MM.1S (cell line): Measurements from ENCODE around the gene SNTB2.
A peak's percentile ranks its signal among the peaks of the same experiment; 100 is the strongest.

Source experiments
- DNase-seq: peaks from one replicate; pipeline ENCODE4 v3.0.0-alpha.2; 2015
- H2AFZ ChIP-seq: fragments of 300-600 bp; sonication (generic); 2 replicates; pipeline ENCODE4 v1.6.0; 2016; ENCODE audit warnings: antibody characterized with exemption, low read length
- H3F3A ChIP-seq: fragments of 300-600 bp; sonication (generic); 2 replicates; pipeline ENCODE4 v1.6.1; 2016; ENCODE audit warnings: mild to moderate bottlenecking, antibody characterized with exemption, low read length, moderate library complexity, mixed read lengths; ENCODE audit not compliant: insufficient read depth
- H3K27ac ChIP-seq: fragments of 300-600 bp; sonication (generic); 2 replicates; pipeline ENCODE4 v1.5.1; 2016; ENCODE audit warnings: mild to moderate bottlenecking, low read length
- H3K27me3 ChIP-seq: fragments of 300-600 bp; sonication (generic); replicated peaks from 2 replicates; pipeline ENCODE4 v1.6.0; 2016; ENCODE audit warnings: low read length; ENCODE audit not compliant: insufficient read depth
- H3K36me3 ChIP-seq: fragments of 300-600 bp; sonication (generic); replicated peaks from 2 replicates; pipeline ENCODE4 v1.6.1; 2016; ENCODE audit warnings: mild to moderate bottlenecking, low read length, mixed read lengths; ENCODE audit not compliant: insufficient read depth
- H3K4me1 ChIP-seq: fragments of 300-600 bp; sonication (generic); 2 replicates; pipeline ENCODE4 v1.6.1; 2016; ENCODE audit warnings: low read length, mixed read lengths
- H3K4me2 ChIP-seq: fragments of 300-600 bp; sonication (generic); 2 replicates; pipeline ENCODE4 v1.6.0; 2016; ENCODE audit warnings: low read depth, low read length
- H3K4me3 ChIP-seq: fragments of 300-600 bp; sonication (generic); 2 replicates; pipeline ENCODE4 v1.5.1; 2016; ENCODE audit warnings: low read length, mixed read lengths
- H3K79me2 ChIP-seq: fragments of 300-600 bp; sonication (generic); 2 replicates; pipeline ENCODE4 v1.6.1; 2016; ENCODE audit warnings: mixed run types, low read length, mixed read lengths
- H3K9ac ChIP-seq: fragments of 300-600 bp; sonication (generic); 2 replicates; pipeline ENCODE4 v1.6.1; 2016; ENCODE audit warnings: low read length, mixed read lengths
- H3K9me2 ChIP-seq: fragments of 300-600 bp; sonication (generic); replicated peaks from 2 replicates; pipeline ENCODE4 v1.6.1; 2016; ENCODE audit warnings: mild to moderate bottlenecking, low read length, mixed read lengths; ENCODE audit not compliant: insufficient read depth
- H3K9me3 ChIP-seq: fragments of 300-600 bp; sonication (generic); replicated peaks from 2 replicates; pipeline ENCODE4 v1.6.1; 2016; ENCODE audit warnings: mild to moderate bottlenecking, low read length, mixed read lengths; ENCODE audit not compliant: insufficient read depth
- H4K20me1 ChIP-seq: fragments of 300-600 bp; sonication (generic); 2 replicates; pipeline ENCODE4 v1.6.1; 2016; ENCODE audit warnings: mild to moderate bottlenecking, low read length, moderate library complexity, mixed read lengths; ENCODE audit not compliant: insufficient read depth
- CTCF ChIP-seq: fragments of 300-600 bp; sonication (generic); IDR thresholded peaks from 2 replicates; pipeline ENCODE4 v1.5.1; 2016; ENCODE audit warnings: antibody characterized with exemption, low read length, mixed read lengths
- EZH2 ChIP-seq: fragments of 300-600 bp; sonication (generic); optimal IDR thresholded peaks from 2 replicates; pipeline ENCODE3; 2017; ENCODE audit warnings: low read depth, mild to moderate bottlenecking, antibody characterized with exemption, low read length, mixed read lengths
- EZH2phosphoT487 ChIP-seq: fragments of 300-600 bp; sonication (generic); IDR thresholded peaks from 2 replicates; pipeline ENCODE4 v1.6.1; 2018; ENCODE audit warnings: antibody characterized with exemption, low read length

Gene SNTB2

GRCh38 chr16:69176033-69176800 is 10.7 kb upstream of the SNTB2 start:
- no peak for TF ChIP-seq EZH2phosphoT487
- no peak for TF ChIP-seq CTCF
- TF ChIP-seq EZH2: no peak
- Histone ChIP-seq H2AFZ (no peak overlapping the region), H3K9me3 (no peaks in the 10 kb centered on the region), H3K27ac (no peak overlapping the region), H3F3A (0 out of 2 replicates have a peak, but pooled peaks cover 6% of the 10 kb centered on the region), H3K4me1 (0 out of 2 replicates have a peak, but pooled peaks cover 7% of the 10 kb centered on the region), H3K36me3 (no peaks in the 10 kb centered on the region), H4K20me1 (no peaks in the 10 kb centered on the region), H3K27me3 (no peaks in the 10 kb centered on the region), H3K9me2 (no peaks in the 10 kb centered on the region), H3K4me2 (no peak overlapping the region), H3K9ac (no peak overlapping the region), H3K4me3 (no peak overlapping the region), H3K79me2 (no peaks in the 10 kb centered on the region)
- DNase-seq: no peak

- H2AFZ ChIP-seq: no peak overlapping the region
- no peaks in the 10 kb centered on the region for H4K20me1 ChIP-seq
- H3K9me2 ChIP-seq: no peaks in the 10 kb centered on the region
- no peaks in the 10 kb centered on the region for H3K36me3 ChIP-seq
- no peaks in the 10 kb centered on the region for H3K79me2 ChIP-seq
- DNase-seq: peak; percentile 78
- H3K9me3 ChIP-seq: no peaks in the 10 kb centered on the region
- no peak overlapping the region for H3K4me3 ChIP-seq
- 0 out of 2 replicates have a peak overlapping the region, but pooled peaks have one; percentile 0 for H3K4me2 ChIP-seq
- H3K4me1 ChIP-seq: 0 out of 2 replicates have a peak, but pooled peaks cover 7% of the 10 kb centered on the region
- 0 out of 2 replicates have a peak, but pooled peaks cover 6% of the 10 kb centered on the region for H3F3A ChIP-seq
- H3K27me3 ChIP-seq: no peaks in the 10 kb centered on the region
- H3K27ac ChIP-seq: no peak overlapping the region
- TF ChIP-seq EZH2phosphoT487 (no peak), CTCF (no peak), EZH2 (no peak)
- H3K9ac ChIP-seq: no peak overlapping the region
Measured at GRCh38 chr16:69179328-69180010, 7.5 kb upstream of the SNTB2 start.

GRCh38 chr16:69180011-69180338 is 7.0 kb upstream of the SNTB2 start:
- no peak overlapping the region for H3K9ac ChIP-seq
- no peak overlapping the region for H2AFZ ChIP-seq
- no peak overlapping the region for H3K4me2 ChIP-seq
- H3K36me3 ChIP-seq: no peaks in the 10 kb centered on the region
- H3F3A ChIP-seq: 0 out of 2 replicates have a peak, but pooled peaks cover 6% of the 10 kb centered on the region
- DNase-seq: no peak
- no peaks in the 10 kb centered on the region for H3K9me3 ChIP-seq
- no peak overlapping the region for H3K4me3 ChIP-seq
- H3K4me1 ChIP-seq: 0 out of 2 replicates have a peak, but pooled peaks cover 7% of the 10 kb centered on the region
- TF ChIP-seq CTCF: no peak
- TF ChIP-seq EZH2phosphoT487: no peak
- TF ChIP-seq EZH2: no peak
- no peaks in the 10 kb centered on the region for H3K9me2 ChIP-seq
- no peak overlapping the region for H3K27ac ChIP-seq
- H3K27me3 ChIP-seq: no peaks in the 10 kb centered on the region
- no peaks in the 10 kb centered on the region for H4K20me1 ChIP-seq
- H3K79me2 ChIP-seq: no peaks in the 10 kb centered on the region
